Fibroblast of lung (primary cell): ENCODE measurements around the gene CYP4F12. TPM values are rescaled to one million over a fixed set of nuclear protein-coding genes. Genes with fewer than 3 reads are reported as not detected.

Experiments used
- DNase-seq, 2 donors: peaks; one replicate each; pipeline versions ENCODE4 v3.0.0 to v3.0.0-alpha.2; 2010; ENCODE audit warnings: low read depth in 2 of 2
- H2AFZ ChIP-seq: 2 replicates; pipeline ENCODE4 v1.5.1; 2012; ENCODE audit warnings: low read length, control low read depth, inconsistent platforms
- H3K27ac ChIP-seq: 2 replicates; pipeline ENCODE4 v1.5.1; 2011; ENCODE audit warnings: low read length, control low read depth; ENCODE audit not compliant: insufficient read depth
- H3K27me3 ChIP-seq: 2 replicates; pipeline ENCODE4 v1.5.1; 2011; ENCODE audit warnings: mild to moderate bottlenecking, low read length; ENCODE audit not compliant: control insufficient read depth, insufficient read depth
- H3K36me3 ChIP-seq: 2 replicates; pipeline ENCODE4 v1.5.1; 2011; ENCODE audit warnings: low read length; ENCODE audit not compliant: control insufficient read depth, insufficient read depth
- H3K4me1 ChIP-seq: 2 replicates; pipeline ENCODE4 v1.5.1; 2011; ENCODE audit warnings: low read length; ENCODE audit not compliant: control insufficient read depth, insufficient read depth; ENCODE audit errors: extremely low read depth
- H3K4me2 ChIP-seq: 2 replicates; pipeline ENCODE4 v1.5.1; 2011; ENCODE audit warnings: low read length, control low read depth; ENCODE audit not compliant: insufficient read depth; ENCODE audit errors: extremely low read depth
- H3K4me3 ChIP-seq, 4 experiments: fragments of 200-600 bp in 1 of 4; sonication (generic) in 1 of 4; replicated peaks in 1 of 4; 2 replicates each; pipeline ENCODE4 v1.5.1; 2011 to 2016; ENCODE audit warnings: low read length in 4 of 4, low read depth in 3 of 4, mild to moderate bottlenecking in 3 of 4, control low read depth in 2 of 4, inconsistent platforms in 1 of 4, mixed read lengths in 1 of 4; ENCODE audit not compliant: insufficient read depth in 1 of 4; ENCODE audit errors: control extremely low read depth in 1 of 4
- H3K79me2 ChIP-seq: 2 replicates; pipeline ENCODE4 v1.5.1; 2012; ENCODE audit warnings: mild to moderate bottlenecking, low read length, inconsistent platforms; ENCODE audit not compliant: control insufficient read depth, insufficient read depth
- H3K9ac ChIP-seq: 2 replicates; pipeline ENCODE4 v1.5.1; 2011; ENCODE audit warnings: mild to moderate bottlenecking, low read length, control low read depth; ENCODE audit not compliant: insufficient read depth
- H3K9me3 ChIP-seq: 2 replicates; pipeline ENCODE4 v1.5.1; 2012; ENCODE audit warnings: low read depth, low read length; ENCODE audit not compliant: control insufficient read depth, insufficient read depth
- H4K20me1 ChIP-seq: 2 replicates; pipeline ENCODE4 v1.5.1; 2011; ENCODE audit warnings: low read length; ENCODE audit not compliant: control insufficient read depth, insufficient read depth; ENCODE audit errors: extremely low read depth
- CTCF ChIP-seq, 2 donors: IDR thresholded peaks in 1 of 2; conservative IDR thresholded peaks in 1 of 2; 1 replicate in 1 of 2; 2 replicates in 1 of 2; pipeline ENCODE4 v1.5.1; 2011 to 2012; ENCODE audit warnings: low read length in 2 of 2, control low read depth in 1 of 2, inconsistent platforms in 1 of 2, low read depth in 1 of 2, mild to moderate bottlenecking in 1 of 2
- EZH2 ChIP-seq: IDR thresholded peaks from 2 replicates; pipeline ENCODE4 v1.5.1; 2012; ENCODE audit warnings: low read length, control low read depth, mild to moderate bottlenecking; ENCODE audit errors: missing control alignments
- polyA plus RNA-seq, 2 donors: library from polyadenylated mRNA; depleted of rRNA in 1 of 2; stranded (reverse) in 1 of 2; unstranded in 1 of 2; fragments of >200 nt; gene quantifications; 2 replicates each; pipeline ENCODE4 v1.2.1, GENCODE V29; 2011 to 2012; ENCODE audit warnings: missing spikeins in 1 of 2
- total RNA-seq: library from RNA; depleted of rRNA; stranded (reverse); fragments of >200 nt; gene quantifications from 2 replicates; pipeline ENCODE4 v1.2.1, GENCODE V29; 2014

CYP4F12 gene
- total and polyA plus RNA-seq, 2 donors (not counting 1 experiment from before 2014, with no cell fraction given): not detected

GRCh38 chr19:15641901-15642491 lies 30.9 kb upstream of the CYP4F12 start:
- H3K9me3 ChIP-seq: no peaks in the 10 kb centered on the region
- H3K4me1 ChIP-seq: no peaks in the 10 kb centered on the region
- no peak overlapping the region for H3K9ac ChIP-seq
- no peak overlapping the region for H3K4me3 ChIP-seq
- no peaks in the 10 kb centered on the region for H3K79me2 ChIP-seq
- H2AFZ ChIP-seq: no peak overlapping the region
- H4K20me1 ChIP-seq: no peaks in the 10 kb centered on the region
- H3K27me3 ChIP-seq: no peaks in the 10 kb centered on the region
- no peak overlapping the region for H3K27ac ChIP-seq
- no peak for TF ChIP-seq EZH2
- no peak for TF ChIP-seq CTCF (conservative IDR thresholded peaks at IDR 0.05 in 1 of 2, IDR thresholded peaks at IDR 0.05 in 1 of 2; ENCODE audit: low read depth in 1 of 2, low read length in 2 of 2)
- no peak overlapping the region for H3K4me2 ChIP-seq
- no peak for DNase-seq
- no peaks in the 10 kb centered on the region for H3K36me3 ChIP-seq

GRCh38 chr19:15642807-15643206 lies 30.1 kb upstream of the CYP4F12 start:
- no peak for DNase-seq
- H3K9me3 ChIP-seq: no peaks in the 10 kb centered on the region
- H3K9ac ChIP-seq: no peak overlapping the region
- TF ChIP-seq CTCF (conservative IDR thresholded peaks at IDR 0.05 in 1 of 2, IDR thresholded peaks at IDR 0.05 in 1 of 2; ENCODE audit: low read depth in 1 of 2, low read length in 2 of 2) (no peak), EZH2 (no peak)
- no peak overlapping the region for H3K4me3 ChIP-seq
- H3K27ac ChIP-seq: no peak overlapping the region
- no peak overlapping the region for H3K4me2 ChIP-seq
- no peaks in the 10 kb centered on the region for H3K4me1 ChIP-seq
- no peaks in the 10 kb centered on the region for H3K36me3 ChIP-seq
- H3K27me3 ChIP-seq: no peaks in the 10 kb centered on the region
- H2AFZ ChIP-seq: no peak overlapping the region
- H3K79me2 ChIP-seq: no peaks in the 10 kb centered on the region
- H4K20me1 ChIP-seq: no peaks in the 10 kb centered on the region

- Histone ChIP-seq H3K9ac (no peak overlapping the region), H3K27me3 (no peaks in the 10 kb centered on the region), H3K79me2 (no peaks in the 10 kb centered on the region), H3K4me2 (no peak overlapping the region), H4K20me1 (no peaks in the 10 kb centered on the region), H3K4me3 (no peak overlapping the region), H2AFZ (no peak overlapping the region), H3K9me3 (no peaks in the 10 kb centered on the region), H3K36me3 (no peaks in the 10 kb centered on the region), H3K27ac (no peak overlapping the region), H3K4me1 (no peaks in the 10 kb centered on the region)
- TF ChIP-seq CTCF (conservative IDR thresholded peaks at IDR 0.05 in 1 of 2, IDR thresholded peaks at IDR 0.05 in 1 of 2; ENCODE audit: low read depth in 1 of 2, low read length in 2 of 2) (no peak), EZH2 (no peak)
- DNase-seq: no peak
These were observed 29.5 kb upstream of the CYP4F12 start for GRCh38 chr19:15643387-15643786.
